K562 (cell line): Measurements from ENCODE around the gene RERE.

Experiments
- CTCF ChIP-seq, 3 experiments: IDR thresholded peaks in 2 of 3; conservative IDR thresholded peaks in 1 of 3; 2 replicates each; pipeline ENCODE4 v1.5.1; 2011 to 2012; ENCODE audit warnings: low read length in 3 of 3, mild to moderate bottlenecking in 3 of 3, control low read depth in 2 of 3, improper control_type of control experiment in 1 of 3, inconsistent platforms in 1 of 3, low read depth in 1 of 3, mixed read lengths in 1 of 3, moderate library complexity in 1 of 3; ENCODE audit not compliant: insufficient read depth in 2 of 3
- EP300 ChIP-seq: IDR thresholded peaks from 2 replicates; pipeline ENCODE4 v1.6.1; 2012; ENCODE audit warnings: low read length, improper control_type of control experiment
- FOXA1 ChIP-seq: fragments of 450-650 bp; IDR thresholded peaks from 2 replicates; pipeline ENCODE4 v1.6.1; 2016; ENCODE audit warnings: mild to moderate bottlenecking, borderline replicate concordance
- JUNB ChIP-seq: fragments of 450-650 bp; formaldehyde crosslinking; conservative IDR thresholded peaks from 2 replicates; pipeline ENCODE4 v1.4.0; 2020; ENCODE audit warnings: mild to moderate bottlenecking
- KDM1A ChIP-seq, 2 experiments: fragments of 450-650 bp; IDR thresholded peaks; 2 replicates each; pipeline ENCODE4 v1.6.1; 2016; ENCODE audit warnings: mild to moderate bottlenecking in 2 of 2
- KLF6 ChIP-seq: fragments of 250-450 bp; sonication (Bioruptor Pico); IDR thresholded peaks from 2 replicates; pipeline ENCODE4 v1.4.0; 2020; ENCODE audit warnings: mild to moderate bottlenecking, moderate library complexity, borderline replicate concordance
- REST ChIP-seq, 2 experiments: fragments of 450-650 bp; formaldehyde crosslinking in 1 of 2; IDR thresholded peaks; 2 replicates each; pipeline versions ENCODE4 v1.4.0 to v1.6.1; 2014 to 2020; ENCODE audit warnings: mild to moderate bottlenecking in 2 of 2, borderline replicate concordance in 1 of 2, low read depth in 1 of 2
- SP1 ChIP-seq: sonication (generic); formaldehyde crosslinking; IDR thresholded peaks from 2 replicates; pipeline ENCODE4 v1.8.1; 2022; ENCODE audit warnings: mild to moderate bottlenecking, missing genetic modification reagents
- TSHZ1 ChIP-seq: fragments of 250-450 bp; sonication (Bioruptor Pico); IDR thresholded peaks from 2 replicates; pipeline ENCODE4 v1.4.0; 2020; ENCODE audit warnings: mild to moderate bottlenecking, moderate library complexity
- ZBTB11 ChIP-seq, 3 experiments: fragments of 200-800 bp in 1 of 3; fragments of 250-450 bp in 1 of 3; fragments of 450-650 bp in 1 of 3; sonication (Bioruptor Pico) in 1 of 3; sonication (Bioruptor generic) in 1 of 3; formaldehyde crosslinking in 1 of 3; IDR thresholded peaks; 2 replicates each; pipeline versions ENCODE4 v1.6.1 to v1.8.0; 2016 to 2022; ENCODE audit warnings: mild to moderate bottlenecking in 2 of 3, missing genetic modification characterization in 2 of 3, missing compliant biosample characterization in 1 of 3, moderate library complexity in 1 of 3
- ZFP30 ChIP-seq: fragments of 250-450 bp; sonication (Bioruptor Pico); IDR thresholded peaks from 2 replicates; pipeline ENCODE4 v1.8.0; 2022; ENCODE audit warnings: moderate library complexity, mild to moderate bottlenecking, inconsistent platforms, borderline replicate concordance

- no peak for TF ChIP-seq KDM1A (IDR thresholded peaks at IDR 0.05)
- TF ChIP-seq EP300 = no peak
- no peak for TF ChIP-seq JUNB (CRISPR knock-in tag)
- no peak for TF ChIP-seq TSHZ1 (CRISPR knock-in tag)
- TF ChIP-seq CTCF (IDR thresholded peaks at IDR 0.05 in 2 of 3, conservative IDR thresholded peaks at IDR 0.05 in 1 of 3; ENCODE audit: insufficient read depth in 2 of 3, low read depth in 1 of 3, low read length in 3 of 3) = no peak
- TF ChIP-seq ZFP30 (CRISPR knock-in tag) = no peak
- TF ChIP-seq FOXA1 = no peak
- no peak for TF ChIP-seq KLF6
- TF ChIP-seq REST (IDR thresholded peaks at IDR 0.05; ENCODE audit: borderline replicate concordance) = no peak
- TF ChIP-seq REST (CRISPR knock-in tag; IDR thresholded peaks at IDR 0.05; ENCODE audit: low read depth) = no peak
- no peak for TF ChIP-seq SP1 (CRISPR knock-in tag)
- TF ChIP-seq ZBTB11 (CRISPR knock-in tag; IDR thresholded peaks at IDR 0.05) = no peak
These were observed 30.2 kb downstream of the RERE start for GRCh38 chr1:8787218-8787617.
